SW480 (cell line): Measurements from ENCODE around the gene RRM1.
"Not testable (repeated sequence)": the region's sequence is repeated elsewhere in the genome, so short reads cannot be mapped to it uniquely, and the experiment has no call there.

Experiments
- DNase-seq: peaks from one replicate; pipeline ENCODE4 v3.0.0-alpha.2; 2016; ENCODE audit warnings: low spot score

The RRM1 gene

DNA sequence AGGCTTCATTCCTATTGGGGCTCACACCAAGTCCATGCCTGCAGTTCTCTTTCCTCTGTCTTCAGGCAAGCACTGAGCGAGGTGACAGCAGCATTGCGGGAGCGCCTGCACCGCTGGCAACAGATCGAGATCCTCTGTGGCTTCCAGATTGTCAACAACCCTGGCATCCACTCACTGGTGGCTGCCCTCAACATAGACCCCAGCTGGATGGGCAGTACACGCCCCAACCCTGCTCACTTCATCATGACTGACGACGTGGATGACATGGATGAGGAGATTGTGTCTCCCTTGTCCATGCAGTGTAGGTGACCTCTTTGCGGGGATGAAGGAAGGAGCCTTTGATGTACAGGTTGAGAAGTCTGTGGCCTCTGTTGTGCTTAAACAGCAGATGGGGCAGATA lies 11.4 kb upstream of the RRM1 start:
- DNase-seq: no peak

GRCh38 chr11:4084406-4085125 lies 10.0 kb upstream of the RRM1 start:
- no peak for DNase-seq

DNA sequence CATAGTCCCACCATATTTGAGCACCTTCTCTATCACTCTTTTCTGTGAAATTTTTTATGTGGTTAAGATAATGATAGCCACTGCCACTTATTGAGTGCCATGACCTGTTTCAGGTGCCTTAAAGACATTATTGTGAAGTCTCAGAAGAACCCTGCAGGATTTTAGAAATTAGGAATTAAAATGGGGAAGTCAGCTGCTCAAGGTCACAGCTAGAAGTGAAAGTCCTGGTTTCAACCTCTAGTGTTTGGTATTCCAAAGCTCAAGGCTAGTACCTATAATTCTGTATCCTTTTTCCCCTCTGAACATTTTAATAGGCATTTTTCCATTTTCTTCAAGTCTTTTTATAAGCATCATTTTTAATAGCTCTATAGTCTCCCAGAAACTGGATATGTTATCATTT lies 9.0 kb upstream of the RRM1 start:
- no peak for DNase-seq

GRCh38 chr11:4086575-4087353 lies 7.8 kb upstream of the RRM1 start:
- no peak for DNase-seq

DNA sequence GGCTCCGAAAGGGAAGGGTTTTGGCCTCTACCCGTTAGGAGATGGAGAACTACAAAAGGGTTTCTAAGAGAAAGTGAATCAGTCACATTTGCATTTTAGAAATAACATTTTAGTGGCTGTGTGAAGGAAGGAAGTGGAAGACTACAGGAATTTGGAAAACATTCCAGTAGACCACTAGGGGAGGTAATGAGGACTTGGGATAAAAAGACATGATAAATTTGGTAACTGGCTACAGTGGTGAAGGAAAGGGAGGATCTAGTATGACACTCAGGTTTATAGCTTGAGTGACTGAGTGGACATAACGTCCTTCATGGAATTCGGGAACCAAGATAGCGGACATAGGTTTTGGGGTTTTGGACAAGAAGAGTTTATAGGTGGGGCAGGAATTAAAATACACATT lies 7.0 kb upstream of the RRM1 start:
- no peak for DNase-seq

DNA sequence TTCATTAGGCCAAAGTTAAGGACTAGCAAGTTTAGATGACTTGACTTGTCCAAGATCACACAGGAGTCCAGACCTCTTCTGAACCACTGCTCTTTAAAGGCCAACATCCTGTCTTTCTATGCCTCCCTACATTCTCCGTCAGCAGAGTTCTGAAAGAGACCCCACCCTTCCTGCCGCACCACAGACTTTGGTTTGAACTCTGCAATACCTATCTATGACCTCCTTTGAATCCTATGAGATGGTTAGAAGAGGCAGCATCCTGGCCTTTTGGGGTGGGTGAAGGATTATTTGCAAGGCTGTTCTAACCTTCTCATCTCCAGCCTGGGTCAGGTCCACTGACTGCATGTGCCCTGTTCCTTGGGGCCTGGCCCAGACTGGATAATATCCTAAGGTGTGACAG lies 4.3 kb upstream of the RRM1 start:
- DNase-seq: no peak

DNA sequence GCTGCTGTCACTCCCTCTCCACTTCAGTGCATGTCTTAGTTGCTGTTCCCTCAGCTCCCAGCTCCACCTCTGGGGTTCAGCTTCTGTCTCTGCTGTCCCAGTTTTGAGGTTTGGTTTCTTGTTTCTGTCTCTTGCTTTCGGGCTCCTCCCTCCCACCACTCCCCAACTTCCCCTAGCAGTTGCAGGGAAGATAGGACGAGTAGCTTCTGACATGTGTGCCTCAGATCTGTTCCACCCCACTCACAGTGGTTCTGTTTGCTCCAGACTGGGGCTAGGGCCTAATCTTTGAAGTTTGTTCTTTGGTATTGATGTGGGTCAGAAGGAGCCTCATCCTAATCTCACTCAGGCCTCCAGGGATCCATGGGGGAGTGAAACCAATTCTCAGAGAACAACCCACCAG lies 2.6 kb upstream of the RRM1 start:
- DNase-seq: no peak

GRCh38 chr11:4093519-4094347 lies 866 bp upstream of the RRM1 start:
- DNase-seq: peak; percentile 41

DNA sequence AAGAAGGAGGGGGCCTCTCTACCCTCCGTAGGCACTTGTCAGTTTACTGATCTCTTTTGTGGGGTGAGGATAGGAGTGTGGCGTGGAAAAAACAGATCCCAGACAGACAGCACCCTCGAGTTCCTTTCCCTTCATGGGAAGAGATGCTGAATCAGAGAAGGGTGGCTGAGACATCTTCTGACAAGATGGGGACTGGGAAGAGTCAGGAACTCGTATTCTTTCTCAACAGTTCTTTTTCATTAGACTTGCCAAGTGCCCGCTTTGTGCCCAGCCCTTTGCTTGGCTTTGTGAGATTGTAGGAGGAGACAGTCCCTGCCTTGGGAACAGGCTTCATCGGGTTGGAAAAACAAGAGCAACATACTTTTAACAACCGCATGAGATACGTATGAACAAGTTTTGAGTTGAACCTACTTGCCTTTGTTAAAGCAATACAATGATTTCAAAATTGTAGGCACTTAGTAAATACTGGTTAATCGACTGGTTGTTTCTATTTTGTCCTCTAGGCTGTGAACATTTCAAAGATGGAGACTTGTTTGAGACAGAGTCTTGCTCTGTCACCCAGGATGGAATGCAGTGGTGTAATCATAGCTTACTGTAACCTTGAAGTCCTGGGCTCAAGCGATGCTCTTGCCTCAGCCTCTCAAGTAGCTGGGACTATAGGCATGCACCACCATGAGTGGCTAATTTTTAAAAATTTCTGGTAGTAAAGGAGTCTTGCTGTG lies 1.1 kb downstream of the RRM1 start:
- DNase-seq: peak; percentile 27

DNA sequence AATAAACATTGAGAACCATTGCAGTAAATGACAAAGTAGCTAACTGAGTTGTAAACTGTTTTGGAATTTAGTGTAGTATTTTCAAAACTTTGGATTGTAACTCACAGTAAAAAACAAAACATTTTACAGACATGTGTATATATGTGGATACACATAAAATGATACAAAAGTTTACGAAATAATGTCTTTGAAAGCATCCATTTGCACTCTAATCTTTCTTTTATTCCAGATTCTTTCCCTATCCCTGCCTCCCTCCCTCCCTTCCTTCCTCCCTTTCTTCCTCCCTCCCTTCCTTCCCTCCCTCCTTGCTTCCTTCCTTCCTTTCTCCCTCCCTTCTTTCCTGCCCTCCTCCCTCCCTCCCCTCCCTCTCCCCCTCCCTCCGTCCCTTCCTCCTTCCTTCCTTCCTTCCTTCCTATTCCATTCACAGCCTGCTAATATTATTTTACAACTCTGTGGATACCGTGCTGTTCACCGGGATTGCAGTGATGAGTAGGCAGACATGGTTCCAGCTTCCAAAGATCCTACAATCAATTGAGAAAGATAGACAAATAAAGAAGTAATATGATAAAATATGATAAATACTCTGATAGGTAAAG lies 3.5 kb downstream of the RRM1 start:
- no peak for DNase-seq

- DNase-seq: no peak
Observed at GRCh38 chr11:4102711-4103110, 8.1 kb downstream of the RRM1 start.

- DNase-seq: no peak
Observed at GRCh38 chr11:4103269-4103668, 8.7 kb downstream of the RRM1 start.

GRCh38 chr11:4105916-4106315 lies 11.3 kb downstream of the RRM1 start:
- DNase-seq: no peak

DNA sequence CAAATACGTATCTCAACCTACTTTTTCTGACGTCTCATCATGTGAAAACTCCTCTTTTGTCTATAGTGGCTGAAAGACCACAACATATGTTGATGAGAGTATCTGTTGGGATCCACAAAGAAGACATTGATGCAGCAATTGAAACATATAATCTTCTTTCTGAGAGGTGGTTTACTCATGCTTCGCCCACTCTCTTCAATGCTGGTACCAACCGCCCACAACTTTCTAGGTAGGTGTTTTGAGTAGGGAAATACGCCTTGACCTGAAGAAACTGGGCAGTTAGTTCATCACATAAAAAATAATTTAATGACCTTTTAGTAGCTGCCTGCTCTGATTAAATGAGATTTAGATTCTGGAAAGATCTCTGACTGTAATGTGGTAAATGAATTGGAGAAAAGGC lies 17.2 kb downstream of the RRM1 start:
- DNase-seq: no peak

- no peak for DNase-seq
Observed at GRCh38 chr11:4115128-4115527, 20.5 kb downstream of the RRM1 start.

- no peak for DNase-seq
Observed at GRCh38 chr11:4118107-4118506, 23.5 kb downstream of the RRM1 start.

GRCh38 chr11:4123218-4123617 lies 28.6 kb downstream of the RRM1 start:
- DNase-seq: no peak

- DNase-seq: peak; percentile 16
Observed at GRCh38 chr11:4125141-4125540, 30.5 kb downstream of the RRM1 start.

DNA sequence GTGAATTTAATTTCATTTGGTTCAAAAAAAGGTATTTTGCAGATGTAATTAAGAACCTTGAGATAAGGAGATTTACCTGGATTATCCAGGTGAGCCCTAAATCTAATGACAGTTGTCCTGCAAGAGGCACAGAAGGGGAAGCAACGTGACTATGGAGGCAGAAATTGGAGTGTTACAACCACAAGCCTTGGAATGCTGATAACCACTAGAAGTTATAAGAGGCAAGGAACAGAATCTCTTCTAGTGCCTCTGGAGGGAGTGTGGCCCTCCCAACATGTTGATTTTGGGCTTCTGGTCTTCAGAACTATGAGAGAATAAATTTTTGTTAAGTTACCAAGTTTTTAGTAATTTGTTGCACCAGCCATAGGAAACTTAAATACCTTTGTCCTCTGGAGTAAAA lies 32.8 kb downstream of the RRM1 start:
- no peak for DNase-seq

DNA sequence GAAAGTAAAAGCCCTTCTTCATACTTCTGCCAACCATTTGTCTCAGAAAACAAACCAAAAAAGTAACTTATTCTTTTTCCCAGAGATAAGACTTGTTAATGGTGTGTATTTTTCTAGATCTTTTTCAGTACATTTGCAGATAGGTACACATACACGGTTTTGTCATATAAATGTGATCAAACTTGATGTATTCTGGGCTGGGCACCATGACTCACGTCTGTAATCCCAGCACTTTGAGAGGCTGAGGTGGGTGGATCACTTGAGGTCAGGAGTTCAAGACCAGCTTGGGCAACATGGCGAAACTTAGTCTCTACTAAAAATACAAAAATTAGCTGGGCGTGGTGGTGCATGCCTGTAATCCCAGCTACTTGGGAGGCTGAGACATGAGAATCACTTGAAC lies 35.6 kb downstream of the RRM1 start:
- not testable (repeated sequence) for DNase-seq

DNA sequence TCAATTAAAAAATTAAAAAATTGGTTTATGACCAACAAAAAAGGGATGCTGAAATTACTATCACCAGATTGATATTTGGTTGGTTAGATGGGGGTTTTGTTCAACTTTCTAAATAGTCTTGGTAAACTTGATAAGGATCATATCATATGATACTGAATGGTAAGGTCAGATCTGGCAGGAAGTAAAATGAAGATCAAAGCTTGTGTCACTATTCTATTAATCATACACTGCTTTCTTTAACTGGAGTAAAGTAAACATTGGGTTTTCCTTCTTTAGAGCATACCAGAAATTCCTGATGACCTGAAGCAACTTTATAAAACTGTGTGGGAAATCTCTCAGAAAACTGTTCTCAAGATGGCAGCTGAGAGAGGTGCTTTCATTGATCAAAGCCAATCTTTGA lies 40.2 kb downstream of the RRM1 start:
- DNase-seq: peak; percentile 76

GRCh38 chr11:4138497-4138896 lies 43.9 kb downstream of the RRM1 start:
- no peak for DNase-seq
